ENCODE measurements around the gene CSMD2.

CSMD2 gene

GRCh38 chr1:33864460-33865389 lies 300.3 kb downstream of the CSMD2 start:
- Histone ChIP-seq H2BK120ac (ENCODE audit: low read depth, low read length) (no peak overlapping the region), H3K9me3 (ENCODE audit: control insufficient read depth, low read length) (no peaks in the 10 kb centered on the region), H2BK12ac (ENCODE audit: low read length in 2 of 2) (no peak overlapping the region), H3K27me3 (ENCODE audit: control insufficient read depth in 1 of 2, insufficient read depth in 1 of 2, low read length in 2 of 2) (no peaks in the 10 kb centered on the region), H3K36me3 (ENCODE audit: control insufficient read depth in 1 of 2, insufficient read depth in 2 of 2, low read depth in 1 of 2, low read length in 2 of 2) (no peaks in the 10 kb centered on the region), H3K14ac (ENCODE audit: low read length in 2 of 2) (no peak overlapping the region), H3K4me1 (ENCODE audit: control insufficient read depth, insufficient read depth, low read depth, low read length) (no peaks in the 10 kb centered on the region), H3K18ac (ENCODE audit: low read depth in 1 of 2, low read length in 2 of 2) (no peak overlapping the region), H3K79me1 (replicated peaks; ENCODE audit: low read length, poor library complexity, severe bottlenecking) (no peaks in the 10 kb centered on the region), H4K8ac (ENCODE audit: low read length) (no peak overlapping the region), H3K4me3 (ENCODE audit: insufficient read depth in 1 of 2, low read depth in 1 of 2, low read length in 2 of 2) (no peak overlapping the region), H3K4ac (ENCODE audit: low read depth in 1 of 2, low read length in 2 of 2) (no peak overlapping the region), H3K27ac (ENCODE audit: low read length, poor library complexity, severe bottlenecking) (no peak overlapping the region), H3K9ac (ENCODE audit: low read length) (no peak overlapping the region), H2AFZ (ENCODE audit: low read depth, low read length) (no peak overlapping the region), H2BK15ac (ENCODE audit: low read depth, poor library complexity, severe bottlenecking) (no peak overlapping the region), H4K91ac (ENCODE audit: low read length) (no peak overlapping the region), H3K4me2 (ENCODE audit: low read length, poor library complexity, severe bottlenecking) (no peak overlapping the region), H3K23ac (ENCODE audit: low read length in 2 of 2) (no peak overlapping the region), H2BK5ac (ENCODE audit: low read depth, low read length, poor library complexity, severe bottlenecking) (no peak overlapping the region), H2AK5ac (ENCODE audit: low read length, severe bottlenecking) (no peak overlapping the region)
- DNase-seq, result no peak
- WGBS, result 64% methylated on average over 12 of the region's 14 CpGs

GRCh38 chr1:33863779-33864178 lies 301.3 kb downstream of the CSMD2 start, which contains the start of gene HMGB4:
Gene HMGB4 (plus strand): TSS chr1:33864079. CDS start chr1:33864192, 113 bp downstream.
- Histone ChIP-seq H2AFZ (ENCODE audit: low read depth, low read length) (no peak within 1 kb of the TSS), H4K91ac (ENCODE audit: low read length) (no peak within 1 kb of the TSS), H2BK120ac (ENCODE audit: low read depth, low read length) (no peak within 1 kb of the TSS), H3K4me1 (ENCODE audit: control insufficient read depth, insufficient read depth, low read depth, low read length) (no peaks in the 10 kb centered on the region), H2BK15ac (ENCODE audit: low read depth, poor library complexity, severe bottlenecking) (no peak within 1 kb of the TSS), H3K79me1 (replicated peaks; ENCODE audit: low read length, poor library complexity, severe bottlenecking) (no peaks in the 10 kb centered on the region), H3K4me3 (ENCODE audit: insufficient read depth in 1 of 2, low read depth in 1 of 2, low read length in 2 of 2) (no peak within 1 kb of the TSS), H2BK5ac (ENCODE audit: low read depth, low read length, poor library complexity, severe bottlenecking) (no peak within 1 kb of the TSS), H3K27me3 (ENCODE audit: control insufficient read depth in 1 of 2, insufficient read depth in 1 of 2, low read length in 2 of 2) (no peaks in the 10 kb centered on the region), H2BK12ac (ENCODE audit: low read length in 2 of 2) (no peak within 1 kb of the TSS), H3K27ac (ENCODE audit: low read length, poor library complexity, severe bottlenecking) (no peak within 1 kb of the TSS), H2AK5ac (ENCODE audit: low read length, severe bottlenecking) (no peak within 1 kb of the TSS), H3K18ac (ENCODE audit: low read depth in 1 of 2, low read length in 2 of 2) (no peak within 1 kb of the TSS), H3K14ac (ENCODE audit: low read length in 2 of 2) (no peak within 1 kb of the TSS), H3K9ac (ENCODE audit: low read length) (no peak within 1 kb of the TSS), H3K4me2 (ENCODE audit: low read length, poor library complexity, severe bottlenecking) (no peak within 1 kb of the TSS), H3K36me3 (ENCODE audit: control insufficient read depth in 1 of 2, insufficient read depth in 2 of 2, low read depth in 1 of 2, low read length in 2 of 2) (no peaks in the 10 kb centered on the region), H3K9me3 (ENCODE audit: control insufficient read depth, low read length) (no peaks in the 10 kb centered on the region), H3K4ac (ENCODE audit: low read depth in 1 of 2, low read length in 2 of 2) (no peak within 1 kb of the TSS), H4K8ac (ENCODE audit: low read length) (no peak within 1 kb of the TSS), H3K23ac (ENCODE audit: low read length in 2 of 2) (no peak within 1 kb of the TSS)
- no peak for DNase-seq
- 62% methylated on average over 3 of the region's 3 CpGs for WGBS

GRCh38 chr1:33860671-33861070 lies 304.4 kb downstream of the CSMD2 start:
- no peak overlapping the region for H3K18ac ChIP-seq (ENCODE audit: low read depth in 1 of 2, low read length in 2 of 2)
- 86% methylated on average over 2 of the region's 2 CpGs for WGBS

GRCh38 chr1:33854091-33854490 lies 310.9 kb downstream of the CSMD2 start:
- no peak for DNase-seq
- Histone ChIP-seq H3K14ac (ENCODE audit: low read length in 2 of 2) (no peak overlapping the region), H4K8ac (ENCODE audit: low read length) (no peak overlapping the region)

More at GRCh38 chr1:33860671-33861070, 304.4 kb downstream of the CSMD2 start:
- H3K9ac ChIP-seq (ENCODE audit: low read length), result no peak overlapping the region
- no peak for DNase-seq
- no peaks in the 10 kb centered on the region for H3K9me3 ChIP-seq (ENCODE audit: control insufficient read depth, low read length)
- H4K91ac ChIP-seq (ENCODE audit: low read length), result no peak overlapping the region
- no peaks in the 10 kb centered on the region for H3K27me3 ChIP-seq (ENCODE audit: control insufficient read depth in 1 of 2, insufficient read depth in 1 of 2, low read length in 2 of 2)
- no peaks in the 10 kb centered on the region for H3K79me1 ChIP-seq (replicated peaks; ENCODE audit: low read length, poor library complexity, severe bottlenecking)
- H2BK120ac ChIP-seq (ENCODE audit: low read depth, low read length), result no peak overlapping the region
- H2BK5ac ChIP-seq (ENCODE audit: low read depth, low read length, poor library complexity, severe bottlenecking), result no peak overlapping the region
- no peak overlapping the region for H2BK15ac ChIP-seq (ENCODE audit: low read depth, poor library complexity, severe bottlenecking)
- no peaks in the 10 kb centered on the region for H3K4me1 ChIP-seq (ENCODE audit: control insufficient read depth, insufficient read depth, low read depth, low read length)
- no peak overlapping the region for H2AFZ ChIP-seq (ENCODE audit: low read depth, low read length)
- no peak overlapping the region for H2BK12ac ChIP-seq (ENCODE audit: low read length in 2 of 2)
- H3K4ac ChIP-seq (ENCODE audit: low read depth in 1 of 2, low read length in 2 of 2), result no peak overlapping the region
- H2AK5ac ChIP-seq (ENCODE audit: low read length, severe bottlenecking), result no peak overlapping the region
- no peak overlapping the region for H3K4me3 ChIP-seq (ENCODE audit: insufficient read depth in 1 of 2, low read depth in 1 of 2, low read length in 2 of 2)
- no peak overlapping the region for H3K14ac ChIP-seq (ENCODE audit: low read length in 2 of 2)
- H4K8ac ChIP-seq (ENCODE audit: low read length), result no peak overlapping the region
- H3K27ac ChIP-seq (ENCODE audit: low read length, poor library complexity, severe bottlenecking), result no peak overlapping the region
- H3K36me3 ChIP-seq (ENCODE audit: control insufficient read depth in 1 of 2, insufficient read depth in 2 of 2, low read depth in 1 of 2, low read length in 2 of 2), result no peaks in the 10 kb centered on the region
- H3K23ac ChIP-seq (ENCODE audit: low read length in 2 of 2), result no peak overlapping the region
- no peak overlapping the region for H3K4me2 ChIP-seq (ENCODE audit: low read length, poor library complexity, severe bottlenecking)

More at GRCh38 chr1:33854091-33854490, 310.9 kb downstream of the CSMD2 start:
- Histone ChIP-seq H3K27ac (ENCODE audit: low read length, poor library complexity, severe bottlenecking) (no peak overlapping the region), H3K23ac (ENCODE audit: low read length in 2 of 2) (no peak overlapping the region), H3K9me3 (ENCODE audit: control insufficient read depth, low read length) (no peaks in the 10 kb centered on the region), H2AFZ (ENCODE audit: low read depth, low read length) (no peak overlapping the region), H3K36me3 (ENCODE audit: control insufficient read depth in 1 of 2, insufficient read depth in 2 of 2, low read depth in 1 of 2, low read length in 2 of 2) (no peaks in the 10 kb centered on the region), H3K4ac (ENCODE audit: low read depth in 1 of 2, low read length in 2 of 2) (no peak overlapping the region), H4K91ac (ENCODE audit: low read length) (no peak overlapping the region), H2BK5ac (ENCODE audit: low read depth, low read length, poor library complexity, severe bottlenecking) (no peak overlapping the region), H3K27me3 (ENCODE audit: control insufficient read depth in 1 of 2, insufficient read depth in 1 of 2, low read length in 2 of 2) (no peaks in the 10 kb centered on the region), H2AK5ac (ENCODE audit: low read length, severe bottlenecking) (no peak overlapping the region), H3K79me1 (replicated peaks; ENCODE audit: low read length, poor library complexity, severe bottlenecking) (no peaks in the 10 kb centered on the region), H3K4me3 (ENCODE audit: insufficient read depth in 1 of 2, low read depth in 1 of 2, low read length in 2 of 2) (no peak overlapping the region), H3K4me1 (ENCODE audit: control insufficient read depth, insufficient read depth, low read depth, low read length) (no peaks in the 10 kb centered on the region), H3K18ac (ENCODE audit: low read depth in 1 of 2, low read length in 2 of 2) (no peak overlapping the region), H2BK12ac (ENCODE audit: low read length in 2 of 2) (no peak overlapping the region), H3K4me2 (ENCODE audit: low read length, poor library complexity, severe bottlenecking) (no peak overlapping the region), H3K9ac (ENCODE audit: low read length) (no peak overlapping the region), H2BK15ac (ENCODE audit: low read depth, poor library complexity, severe bottlenecking) (no peak overlapping the region), H2BK120ac (ENCODE audit: low read depth, low read length) (no peak overlapping the region)
- 64% methylated on average over 5 of the region's 5 CpGs for WGBS
